Measurements from ENCODE around the gene SETD2.

Gene SETD2

DNA sequence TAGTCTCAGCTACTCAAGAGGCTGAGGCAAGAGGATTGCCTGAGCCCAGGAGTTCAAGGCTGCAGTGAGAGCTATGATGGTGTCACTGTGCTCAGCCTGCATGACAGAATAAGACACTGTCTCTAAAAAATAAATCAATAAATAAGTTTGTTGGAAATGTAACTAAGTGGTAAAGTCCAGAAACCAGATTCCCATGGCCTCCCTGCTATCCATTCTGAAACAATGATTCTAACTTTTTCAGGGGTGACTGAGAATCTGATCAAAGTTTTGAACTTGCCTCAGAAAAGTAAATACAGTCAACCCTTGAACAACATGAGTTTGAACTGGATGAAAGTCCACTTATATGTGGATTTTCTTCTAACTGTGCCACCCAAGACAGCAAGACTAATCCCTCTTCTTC lies 98.2 kb downstream of the SETD2 start:
- H3K27me3 ChIP-seq (ENCODE audit: insufficient read depth, low read length), result no peaks in the 10 kb centered on the region
- H3K9ac ChIP-seq (ENCODE audit: low read length), result no peak overlapping the region
- H2AFZ ChIP-seq (ENCODE audit: low read length), result no peak overlapping the region
- peaks cover 22% of the 10 kb centered on the region for H3K79me2 ChIP-seq (ENCODE audit: insufficient read depth, low read length)
- H3K36me3 ChIP-seq (ENCODE audit: insufficient read depth, low read length), result peaks cover 81% of the 10 kb centered on the region
- TF ChIP-seq, protein P1, sequence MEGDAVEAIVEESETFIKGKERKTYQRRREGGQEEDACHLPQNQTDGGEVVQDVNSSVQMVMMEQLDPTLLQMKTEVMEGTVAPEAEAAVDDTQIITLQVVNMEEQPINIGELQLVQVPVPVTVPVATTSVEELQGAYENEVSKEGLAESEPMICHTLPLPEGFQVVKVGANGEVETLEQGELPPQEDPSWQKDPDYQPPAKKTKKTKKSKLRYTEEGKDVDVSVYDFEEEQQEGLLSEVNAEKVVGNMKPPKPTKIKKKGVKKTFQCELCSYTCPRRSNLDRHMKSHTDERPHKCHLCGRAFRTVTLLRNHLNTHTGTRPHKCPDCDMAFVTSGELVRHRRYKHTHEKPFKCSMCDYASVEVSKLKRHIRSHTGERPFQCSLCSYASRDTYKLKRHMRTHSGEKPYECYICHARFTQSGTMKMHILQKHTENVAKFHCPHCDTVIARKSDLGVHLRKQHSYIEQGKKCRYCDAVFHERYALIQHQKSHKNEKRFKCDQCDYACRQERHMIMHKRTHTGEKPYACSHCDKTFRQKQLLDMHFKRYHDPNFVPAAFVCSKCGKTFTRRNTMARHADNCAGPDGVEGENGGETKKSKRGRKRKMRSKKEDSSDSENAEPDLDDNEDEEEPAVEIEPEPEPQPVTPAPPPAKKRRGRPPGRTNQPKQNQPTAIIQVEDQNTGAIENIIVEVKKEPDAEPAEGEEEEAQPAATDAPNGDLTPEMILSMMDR (IDR thresholded peaks at IDR 0.05; ENCODE audit: low read length), result no peak
- TF ChIP-seq EZH2 (IDR thresholded peaks at IDR 0.05; ENCODE audit: borderline replicate concordance, low read length), result no peak
- no peaks in the 10 kb centered on the region for H3K4me1 ChIP-seq (ENCODE audit: insufficient read depth, low read length, severe bottlenecking)
- H3K27ac ChIP-seq (ENCODE audit: low read depth, low read length, poor library complexity, severe bottlenecking), result no peak overlapping the region
- H3K4me2 ChIP-seq (ENCODE audit: low read length), result no peak overlapping the region
- no peaks in the 10 kb centered on the region for H4K20me1 ChIP-seq (ENCODE audit: insufficient read depth, low read length)
- no peaks in the 10 kb centered on the region for H3F3A ChIP-seq (ENCODE audit: insufficient read depth, low read length)
- H3K9me3 ChIP-seq (ENCODE audit: low read length), result no peaks in the 10 kb centered on the region
- H3K9me2 ChIP-seq (ENCODE audit: low read depth, low read length), result no peaks in the 10 kb centered on the region
- H3K4me3 ChIP-seq (ENCODE audit: low read depth, low read length, poor library complexity, severe bottlenecking), result no peak overlapping the region

DNA sequence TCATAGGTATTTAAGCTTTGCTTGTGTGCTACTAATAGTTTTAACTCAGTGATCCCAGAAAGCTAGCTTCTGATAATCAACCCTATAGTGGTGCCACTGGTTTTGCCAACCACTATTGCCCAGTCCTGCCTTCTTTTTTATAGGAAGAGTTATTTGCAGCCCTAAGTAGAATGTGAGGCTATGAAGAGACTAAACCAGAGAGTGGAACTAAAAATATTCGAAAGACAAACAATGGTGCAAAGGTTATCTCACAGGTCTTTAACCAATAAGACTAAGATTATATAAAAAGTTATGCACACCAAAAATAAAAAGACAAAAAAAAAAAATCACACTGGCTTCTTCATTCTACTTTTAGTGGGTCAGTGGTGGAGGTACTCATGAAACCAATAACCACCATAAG lies 98.9 kb downstream of the SETD2 start:
- no peaks in the 10 kb centered on the region for H3K4me1 ChIP-seq (ENCODE audit: insufficient read depth, low read length, severe bottlenecking)
- no peak overlapping the region for H2AFZ ChIP-seq (ENCODE audit: low read length)
- H3K9ac ChIP-seq (ENCODE audit: low read length), result no peak overlapping the region
- H3K9me2 ChIP-seq (ENCODE audit: low read depth, low read length), result no peaks in the 10 kb centered on the region
- peaks cover 81% of the 10 kb centered on the region for H3K36me3 ChIP-seq (ENCODE audit: insufficient read depth, low read length)
- TF ChIP-seq, protein P1 (IDR thresholded peaks at IDR 0.05; ENCODE audit: low read length), result no peak
- no peak for TF ChIP-seq EZH2 (IDR thresholded peaks at IDR 0.05; ENCODE audit: borderline replicate concordance, low read length)
- no peaks in the 10 kb centered on the region for H4K20me1 ChIP-seq (ENCODE audit: insufficient read depth, low read length)
- no peak overlapping the region for H3K4me3 ChIP-seq (ENCODE audit: low read depth, low read length, poor library complexity, severe bottlenecking)
- no peak overlapping the region for H3K4me2 ChIP-seq (ENCODE audit: low read length)
- no peaks in the 10 kb centered on the region for H3F3A ChIP-seq (ENCODE audit: insufficient read depth, low read length)
- no peaks in the 10 kb centered on the region for H3K9me3 ChIP-seq (ENCODE audit: low read length)
- H3K27ac ChIP-seq (ENCODE audit: low read depth, low read length, poor library complexity, severe bottlenecking), result no peak overlapping the region
- no peaks in the 10 kb centered on the region for H3K27me3 ChIP-seq (ENCODE audit: insufficient read depth, low read length)
- H3K79me2 ChIP-seq (ENCODE audit: insufficient read depth, low read length), result peaks cover 18% of the 10 kb centered on the region

DNA sequence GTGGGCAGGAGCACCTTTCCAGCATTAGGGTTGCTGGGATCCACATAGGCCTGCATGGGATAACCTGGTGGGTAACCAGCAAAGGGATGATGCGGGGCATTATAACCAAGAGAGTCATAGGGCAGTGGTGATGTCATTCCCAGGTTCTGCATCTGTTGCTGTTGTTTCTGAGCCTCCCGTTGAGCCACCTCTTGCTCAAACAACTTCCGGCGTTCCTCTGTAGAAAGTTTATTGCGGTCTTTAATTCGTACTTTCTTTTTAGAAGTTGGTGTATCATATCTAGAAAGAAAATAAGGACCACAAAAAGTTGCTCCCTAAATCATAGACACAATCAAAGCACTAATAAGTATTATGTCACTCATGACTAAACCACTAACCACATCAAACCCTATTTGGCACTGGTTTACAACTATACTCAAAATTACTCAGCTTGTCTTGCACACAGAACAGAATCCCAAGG lies 106.7 kb downstream of the SETD2 start:
- Histone ChIP-seq H3K9me2 (ENCODE audit: low read depth, low read length) (no peaks in the 10 kb centered on the region), H4K20me1 (ENCODE audit: insufficient read depth, low read length) (peaks cover 2% of the 10 kb centered on the region; the same call in 1 of the 2 replicates), H3K4me2 (ENCODE audit: low read length) (no peak overlapping the region), H3K4me3 (ENCODE audit: low read depth, low read length, poor library complexity, severe bottlenecking) (no peak overlapping the region), H3K27ac (ENCODE audit: low read depth, low read length, poor library complexity, severe bottlenecking) (no peak overlapping the region), H3K9me3 (ENCODE audit: low read length) (no peaks in the 10 kb centered on the region), H3K36me3 (ENCODE audit: insufficient read depth, low read length) (peaks cover 72% of the 10 kb centered on the region), H2AFZ (ENCODE audit: low read length) (no peak overlapping the region), H3K79me2 (ENCODE audit: insufficient read depth, low read length) (peaks cover 6% of the 10 kb centered on the region; the same call in 1 of the 2 replicates), H3K27me3 (ENCODE audit: insufficient read depth, low read length) (no peaks in the 10 kb centered on the region), H3K9ac (ENCODE audit: low read length) (no peak overlapping the region), H3F3A (ENCODE audit: insufficient read depth, low read length) (no peaks in the 10 kb centered on the region), H3K4me1 (ENCODE audit: insufficient read depth, low read length, severe bottlenecking) (no peaks in the 10 kb centered on the region)
- TF ChIP-seq EZH2 (IDR thresholded peaks at IDR 0.05; ENCODE audit: borderline replicate concordance, low read length), result no peak
- TF ChIP-seq, protein P1 (IDR thresholded peaks at IDR 0.05; ENCODE audit: low read length), result no peak

Measured in OCI-LY1 (cell line).